SK-N-SH (cell line): ENCODE data around the gene GOLGA3. TPM values are rescaled to one million over a fixed set of nuclear protein-coding genes. Genes with fewer than 3 reads are reported as not detected.

ENCODE experiments used
- CTCF ChIA-PET: fragments of 300-600, 350-600 bp; formaldehyde crosslinking; extraction: SDS; loops from one replicate; lab custom pipeline; 2021; lab: Yijun Ruan, JAX
- POLR2A ChIA-PET: fragments of 350-600 bp; sonication (Branson Sonifier 250); formaldehyde crosslinking; extraction: SDS; loops from one replicate; lab custom pipeline; 2020; ENCODE audit warnings: antibody characterized with exemption, inconsistent platforms; lab: Yijun Ruan, JAX
- DNase-seq: peaks from one replicate; pipeline ENCODE4 v3.0.0; 2012
- H2AFZ ChIP-seq: fragments of 200-600 bp; sonication (generic); 2 replicates; pipeline ENCODE4 v1.8.1; 2016; ENCODE audit warnings: antibody characterized with exemption, mild to moderate bottlenecking, low read depth
- H3F3A ChIP-seq: fragments of 200-600 bp; sonication (generic); replicated peaks from 2 replicates; pipeline ENCODE3; 2016; ENCODE audit warnings: antibody characterized with exemption, mild to moderate bottlenecking; ENCODE audit not compliant: insufficient read depth
- H3K27ac ChIP-seq, 2 experiments: fragments of 200-500 bp in 1 of 2; fragments of 200-600 bp in 1 of 2; sonication (Bioruptor generic) in 1 of 2; sonication (generic), shearing (Covaris generic) in 1 of 2; 2 replicates each; pipeline versions ENCODE4 v1.5.1 to v1.6.1; 2014 to 2016; ENCODE audit warnings: low read depth in 2 of 2, inconsistent platforms in 1 of 2, low read length in 1 of 2, mild to moderate bottlenecking in 1 of 2, mixed read lengths in 1 of 2
- H3K27me3 ChIP-seq: fragments of 200-600 bp; sonication (generic), shearing (Covaris generic); 2 replicates; pipeline ENCODE4 v1.6.1; 2016; ENCODE audit warnings: mixed run types; ENCODE audit not compliant: insufficient read depth
- H3K36me3 ChIP-seq, 2 experiments: fragments of 200-500 bp in 1 of 2; fragments of 200-600 bp in 1 of 2; sonication (Bioruptor generic) in 1 of 2; sonication (generic) in 1 of 2; replicated peaks in 1 of 2; 2 replicates each; pipeline versions ENCODE3 to v1.5.1; 2014 to 2016; ENCODE audit warnings: low read length in 1 of 2, mild to moderate bottlenecking in 1 of 2; ENCODE audit not compliant: insufficient read depth in 2 of 2, control insufficient read depth in 1 of 2
- H3K4me1 ChIP-seq, 2 experiments: fragments of 200-500 bp in 1 of 2; fragments of 200-600 bp in 1 of 2; sonication (Bioruptor generic) in 1 of 2; sonication (generic), shearing (Covaris generic) in 1 of 2; 2 replicates each; pipeline versions ENCODE4 v1.5.1 to v1.6.1; 2014 to 2016; ENCODE audit warnings: low read depth in 1 of 2, low read length in 1 of 2, mixed run types in 1 of 2; ENCODE audit not compliant: insufficient read depth in 2 of 2, control insufficient read depth in 1 of 2
- H3K4me2 ChIP-seq: fragments of 200-600 bp; sonication (generic), shearing (Covaris generic); 2 replicates; pipeline ENCODE4 v1.6.1; 2017; ENCODE audit warnings: mixed run types
- H3K4me3 ChIP-seq, 2 experiments: fragments of 200-500 bp in 1 of 2; fragments of 200-600 bp in 1 of 2; sonication (Bioruptor generic) in 1 of 2; sonication (generic), shearing (Covaris generic) in 1 of 2; 2 replicates each; pipeline versions ENCODE4 v1.5.1 to v1.8.1; 2014 to 2016; ENCODE audit warnings: low read depth in 2 of 2, inconsistent platforms in 1 of 2, low read length in 1 of 2, mild to moderate bottlenecking in 1 of 2, mixed read lengths in 1 of 2, moderate library complexity in 1 of 2
- H3K79me2 ChIP-seq: fragments of 200-600 bp; sonication (generic); 2 replicates; pipeline ENCODE4 v1.8.1; 2017; ENCODE audit warnings: mild to moderate bottlenecking; ENCODE audit not compliant: insufficient read depth
- H3K9ac ChIP-seq: fragments of 200-600 bp; sonication (generic); 2 replicates; pipeline ENCODE4 v1.6.1; 2017; ENCODE audit warnings: mixed run types
- H3K9me2 ChIP-seq: fragments of 200-600 bp; sonication (generic); 2 replicates; pipeline ENCODE4 v1.6.1; 2017; ENCODE audit warnings: mixed run types
- H3K9me3 ChIP-seq: fragments of 200-600 bp; sonication (generic); 2 replicates; pipeline ENCODE4 v1.6.1; 2017; ENCODE audit warnings: mixed run types, mild to moderate bottlenecking, moderate library complexity
- H4K20me1 ChIP-seq: fragments of 200-600 bp; sonication (generic); 2 replicates; pipeline ENCODE4 v1.6.1; 2017; ENCODE audit warnings: mild to moderate bottlenecking, mixed run types; ENCODE audit not compliant: insufficient read depth
- ELF1 ChIP-seq: IDR thresholded peaks from 2 replicates; pipeline ENCODE4 v1.4.0; 2012
- FOXM1 ChIP-seq: IDR thresholded peaks from 2 replicates; pipeline ENCODE4 v1.4.0; 2012; ENCODE audit warnings: low read depth, mild to moderate bottlenecking
- MAX ChIP-seq: IDR thresholded peaks from 2 replicates; pipeline ENCODE4 v1.4.0; 2012; ENCODE audit warnings: low read depth
- MEF2A ChIP-seq: IDR thresholded peaks from 2 replicates; pipeline ENCODE4 v1.4.0; 2012; ENCODE audit warnings: low read depth, borderline replicate concordance
- NFIC ChIP-seq: IDR thresholded peaks from 2 replicates; pipeline ENCODE4 v1.4.0; 2012; ENCODE audit warnings: borderline replicate concordance
- PBX3 ChIP-seq: IDR thresholded peaks from 2 replicates; pipeline ENCODE4; 2012
- RCOR1 ChIP-seq: fragments of 150-350 bp; IDR thresholded peaks from 2 replicates; pipeline ENCODE4 v1.6.1; 2017; ENCODE audit warnings: antibody characterized with exemption, low read length
- REST ChIP-seq: IDR thresholded peaks from 2 replicates; pipeline ENCODE4 v1.6.1; 2012; ENCODE audit warnings: mild to moderate bottlenecking, low read depth, low read length, moderate library complexity
- RFX5 ChIP-seq: IDR thresholded peaks from 2 replicates; pipeline ENCODE4 v1.6.1; 2012; ENCODE audit warnings: mild to moderate bottlenecking, improper control_type of control experiment, low read length
- RXRA ChIP-seq: IDR thresholded peaks from 2 replicates; pipeline ENCODE4 v1.4.0; 2012; ENCODE audit warnings: low read depth, mild to moderate bottlenecking, borderline replicate concordance
- SIN3A ChIP-seq: IDR thresholded peaks from 2 replicates; pipeline ENCODE4 v1.6.1; 2012; ENCODE audit warnings: low read depth, mild to moderate bottlenecking, low read length, moderate library complexity, borderline replicate concordance
- TAF1 ChIP-seq: IDR thresholded peaks from 2 replicates; pipeline ENCODE4 v1.6.1; 2012; ENCODE audit warnings: low read depth, mild to moderate bottlenecking, low read length, moderate library complexity, borderline replicate concordance
- TCF12 ChIP-seq: IDR thresholded peaks from 2 replicates; pipeline ENCODE4 v1.4.0; 2012
- WGBS: methylation state at CpG from one replicate; pipeline ENCODE4 v1.1.6; 2017; ENCODE audit warnings: low lambda C conversion rate; 5-methylcytosine and 5-hydroxymethylcytosine counted together
- polyA plus RNA-seq, 3 experiments: library from polyadenylated mRNA; depleted of rRNA; stranded (reverse); fragments of >200 nt; gene quantifications; 2 replicates each; pipeline ENCODE4 v1.2.3, GENCODE V29; 2012

The GOLGA3 gene
- polyA plus RNA-seq, 1 of the 3 experiments (the other 2 are of a cell fraction), result 16.9 TPM

GRCh38 chr12:132746613-132747012 is 82.1 kb downstream of the GOLGA3 start:
- H3K79me2 ChIP-seq, result peaks cover 95% of the 10 kb centered on the region
- peaks cover 8% of the 10 kb centered on the region for H3F3A ChIP-seq
- H3K4me1 ChIP-seq, result no peaks in the 10 kb centered on the region
- ChIA-PET CTCF (interaction anchor here (1.2 kb wide), 1 partner anchor 11 kb away, joined by 3 read pairs; no protein-coding TSS in a partner anchor), POLR2A (no interaction called here)
- no peak overlapping the region for H3K27ac ChIP-seq
- H3K36me3 ChIP-seq, result peaks cover 50 to 74% of the 10 kb centered on the region in 2 experiments
- peaks cover 59% of the 10 kb centered on the region; the same call in 1 of the 2 replicates for H4K20me1 ChIP-seq
- no peak for DNase-seq
- no peak overlapping the region for H3K4me2 ChIP-seq
- no peak overlapping the region for H3K9ac ChIP-seq
- no peaks in the 10 kb centered on the region for H3K9me2 ChIP-seq
- 98% methylated on average over 2 of the region's 3 CpGs for WGBS
- no peaks in the 10 kb centered on the region for H3K27me3 ChIP-seq
- no peaks in the 10 kb centered on the region for H3K9me3 ChIP-seq
- TF ChIP-seq FOXM1 (no peak), SIN3A (no peak), RCOR1 (no peak), TAF1 (no peak), RFX5 (no peak), REST (no peak), PBX3 (no peak), ELF1 (no peak), MEF2A (no peak), NFIC (no peak), TCF12 (no peak)
- H3K4me3 ChIP-seq, result no peak overlapping the region
- H2AFZ ChIP-seq, result no peak overlapping the region

GRCh38 chr12:132743831-132744230 is 84.8 kb downstream of the GOLGA3 start:
- H4K20me1 ChIP-seq, result peaks cover 39% of the 10 kb centered on the region; the same call in 1 of the 2 replicates
- H3K9me2 ChIP-seq, result no peaks in the 10 kb centered on the region
- no peak for TF ChIP-seq RXRA
- TF ChIP-seq MEF2A, result no peak
- no peak for TF ChIP-seq TCF12
- TF ChIP-seq MAX, result no peak
- H3F3A ChIP-seq, result peaks cover 13% of the 10 kb centered on the region
- no peak overlapping the region for H3K4me3 ChIP-seq
- H3K27ac ChIP-seq, result no peak overlapping the region
- WGBS, result 90% methylated on average over 13 of the region's 13 CpGs
- no peak overlapping the region for H2AFZ ChIP-seq
- H3K9ac ChIP-seq, result no peak overlapping the region
- H3K4me1 ChIP-seq, result no peaks in the 10 kb centered on the region
- DNase-seq, result no peak
- no peaks in the 10 kb centered on the region for H3K27me3 ChIP-seq
- peaks cover 93% of the 10 kb centered on the region for H3K79me2 ChIP-seq
- H3K9me3 ChIP-seq, result no peaks in the 10 kb centered on the region
- CTCF ChIA-PET, result interaction anchor here (0.8 to 1.1 kb wide), 2 partner anchors 17 to 25 kb away, joined by 3 to 4 read pairs; no protein-coding TSS in a partner anchor
- peaks cover 45 to 85% of the 10 kb centered on the region in 2 experiments for H3K36me3 ChIP-seq
- POLR2A ChIA-PET, result no interaction called here
- H3K4me2 ChIP-seq, result no peak overlapping the region
